GM12878 (cell line): ENCODE results near the gene GPSM1. TPM values are rescaled to one million over a fixed set of nuclear protein-coding genes. Genes with fewer than 3 reads are reported as not detected.

Experiments used
- ATAC-seq: fragments of 200-7000 bp; cut with Tn5 transposase; 3 replicates; pipeline ENCODE4 v1.9.1; 2020; ENCODE audit warnings: mild to moderate bottlenecking, moderate library complexity
- BruUV-seq: library from RNA; stranded (reverse); fragments of 400-500 nt; replicated peaks from 2 replicates; lab custom pipeline; 2021; lab: Mats Ljungman, UMichigan
- CTCF ChIA-PET: fragments of 300-600 bp; sonication (Branson Sonifier 250); formaldehyde crosslinking; extraction: SDS; loops from one replicate; lab custom pipeline; 2021; ENCODE audit warnings: inconsistent platforms; lab: Yijun Ruan, JAX
- POLR2A ChIA-PET: fragments of 350-600 bp; formaldehyde crosslinking; extraction: SDS; loops from one replicate; lab custom pipeline; 2021; ENCODE audit warnings: inconsistent platforms; lab: Charles Lee
- RAD21 ChIA-PET: fragments of 300-600 bp; sonication (Branson Sonifier 250); formaldehyde crosslinking; loops from one replicate; lab custom pipeline; 2023; ENCODE audit warnings: antibody characterized with exemption; ENCODE audit not compliant: unreplicated experiment; lab: Charles Lee
- SMC1A ChIA-PET: fragments of 300-600 bp; sonication (Branson Sonifier 250); formaldehyde crosslinking; loops from one replicate; lab custom pipeline; 2023; ENCODE audit not compliant: unreplicated experiment, uncharacterized antibody; lab: Charles Lee
- DNase-seq: peaks from one replicate; pipeline ENCODE4 v3.0.0-alpha.2; 2011; ENCODE audit warnings: low read depth, low spot score
- FAIRE-seq: peaks from 3 replicates; lab custom pipeline; 2011; peaks lifted over from hg19 to GRCh38; lab: Jason Lieb, UNC
- H2AFZ ChIP-seq: 2 replicates; pipeline ENCODE4 v1.6.0; 2011; ENCODE audit warnings: low read depth, low read length, control low read depth; ENCODE audit not compliant: control insufficient read depth
- H3K27ac ChIP-seq: 2 replicates; pipeline ENCODE4 v1.5.1; 2011; ENCODE audit warnings: control low read depth; ENCODE audit not compliant: control insufficient read depth, insufficient read depth
- H3K27me3 ChIP-seq, 2 experiments: replicated peaks in 1 of 2; 2 replicates each; pipeline versions ENCODE4 v1.6.0 to v1.6.1; 2011; ENCODE audit warnings: low read length in 1 of 2; ENCODE audit not compliant: control insufficient read depth in 2 of 2, insufficient read depth in 2 of 2
- H3K36me3 ChIP-seq, 2 experiments: 2 replicates each; pipeline ENCODE4 v1.5.1; 2011; ENCODE audit warnings: low read length in 1 of 2; ENCODE audit not compliant: control insufficient read depth in 2 of 2, insufficient read depth in 2 of 2
- H3K4me1 ChIP-seq: 2 replicates; pipeline ENCODE4 v1.6.1; 2011; ENCODE audit warnings: mild to moderate bottlenecking, low read length, moderate library complexity, mixed read lengths; ENCODE audit not compliant: control insufficient read depth, insufficient read depth
- H3K4me2 ChIP-seq: 2 replicates; pipeline ENCODE4 v1.6.0; 2011; ENCODE audit warnings: control low read depth; ENCODE audit not compliant: control insufficient read depth, insufficient read depth
- H3K4me3 ChIP-seq: fragments of 200-600 bp; sonication (generic); 2 replicates; pipeline ENCODE4 v1.5.1; 2016
- H3K79me2 ChIP-seq: 2 replicates; pipeline ENCODE4 v1.6.0; 2011; ENCODE audit warnings: low read length; ENCODE audit not compliant: control insufficient read depth, insufficient read depth
- H3K9ac ChIP-seq: 2 replicates; pipeline ENCODE4 v1.8.0; 2011; ENCODE audit warnings: low read length, control low read depth, mixed read lengths; ENCODE audit not compliant: control insufficient read depth, insufficient read depth
- H3K9me3 ChIP-seq: replicated peaks from 3 replicates; pipeline ENCODE4 v1.5.1; 2011; ENCODE audit warnings: mild to moderate bottlenecking, low read length; ENCODE audit not compliant: control insufficient read depth, insufficient read depth
- H4K20me1 ChIP-seq: 2 replicates; pipeline ENCODE4 v1.6.0; 2011; ENCODE audit not compliant: control insufficient read depth, insufficient read depth
- BACH1 ChIP-seq: fragments of 450-650 bp; IDR thresholded peaks from 2 replicates; pipeline ENCODE4 v1.6.1; 2017; ENCODE audit warnings: mild to moderate bottlenecking, borderline replicate concordance
- CBFB ChIP-seq: IDR thresholded peaks from 2 replicates; pipeline ENCODE4 v1.6.1; 2016; ENCODE audit warnings: antibody characterized with exemption, low read depth
- CREM ChIP-seq: IDR thresholded peaks from 2 replicates; pipeline ENCODE4 v1.6.1; 2014; ENCODE audit warnings: antibody characterized with exemption, low read depth
- DPF2 ChIP-seq: fragments of 450-650 bp; IDR thresholded peaks from 2 replicates; pipeline ENCODE4 v1.6.1; 2017; ENCODE audit warnings: mild to moderate bottlenecking
- ETV6 ChIP-seq, 2 experiments: fragments of 450-650 bp in 1 of 2; IDR thresholded peaks in 1 of 2; conservative IDR thresholded peaks in 1 of 2; 2 replicates each; pipeline ENCODE4 v1.6.1; 2014; ENCODE audit warnings: antibody characterized with exemption in 1 of 2, borderline replicate concordance in 1 of 2, low read depth in 1 of 2, mild to moderate bottlenecking in 1 of 2, moderate library complexity in 1 of 2
- MEF2A ChIP-seq: IDR thresholded peaks from 2 replicates; pipeline ENCODE4 v1.6.1; 2011; ENCODE audit warnings: low read depth, mild to moderate bottlenecking, low read length, moderate library complexity; ENCODE audit not compliant: insufficient read depth
- MLLT1 ChIP-seq: fragments of 450-650 bp; IDR thresholded peaks from 2 replicates; pipeline ENCODE4 v1.6.1; 2016; ENCODE audit warnings: mild to moderate bottlenecking
- MTA2 ChIP-seq: fragments of 450-650 bp; IDR thresholded peaks from 2 replicates; pipeline ENCODE4 v1.6.1; 2016; ENCODE audit warnings: low read depth, mild to moderate bottlenecking, moderate library complexity
- MXI1 ChIP-seq: fragments of 150-350 bp; IDR thresholded peaks from 2 replicates; pipeline ENCODE4 v1.6.1; 2011; ENCODE audit warnings: low read depth, mild to moderate bottlenecking, inconsistent platforms, low read length, improper control_type of control experiment
- NR2F1 ChIP-seq: fragments of 450-650 bp; conservative IDR thresholded peaks from 2 replicates; pipeline ENCODE4 v1.6.1; 2017; ENCODE audit warnings: mild to moderate bottlenecking
- POLR2A ChIP-seq: IDR thresholded peaks from 2 replicates; pipeline ENCODE4 v1.6.1; 2011; ENCODE audit warnings: low read depth, mild to moderate bottlenecking, low read length
- RELA ChIP-seq: fragments of 450-650 bp; IDR thresholded peaks from 2 replicates; pipeline ENCODE4 v1.8.0; 2014; ENCODE audit warnings: borderline replicate concordance; ENCODE audit not compliant: partially characterized antibody
- RELB ChIP-seq: fragments of 450-650 bp; IDR thresholded peaks from 2 replicates; pipeline ENCODE4 v1.6.1; 2017; ENCODE audit warnings: low read depth, mild to moderate bottlenecking, moderate library complexity
- SIN3A ChIP-seq: IDR thresholded peaks from 2 replicates; pipeline ENCODE4 v1.6.1; 2012; ENCODE audit warnings: low read depth, low read length, improper control_type of control experiment
- SPI1 ChIP-seq: IDR thresholded peaks from 2 replicates; pipeline ENCODE4 v1.6.1; 2011; ENCODE audit warnings: low read depth, mild to moderate bottlenecking, low read length, moderate library complexity, borderline replicate concordance; ENCODE audit not compliant: insufficient read depth
- TCF12 ChIP-seq: IDR thresholded peaks from 2 replicates; pipeline ENCODE4 v1.6.1; 2011; ENCODE audit warnings: low read depth, mild to moderate bottlenecking, low read length
- ZNF207 ChIP-seq: fragments of 450-650 bp; IDR thresholded peaks from 2 replicates; pipeline ENCODE4 v1.6.1; 2014; ENCODE audit warnings: antibody characterized with exemption, mild to moderate bottlenecking, borderline replicate concordance
- WGBS: methylation state at CpG from one replicate; pipeline ENCODE4 v1.1.6; 2016; ENCODE audit warnings: low lambda C conversion rate; ENCODE audit not compliant: insufficient replicate concordance, insufficient coverage; ENCODE audit errors: missing lambda C conversion rate; 5-methylcytosine and 5-hydroxymethylcytosine counted together
- in situ Hi-C: fragments of 300-500 bp; cut with MboI; formaldehyde crosslinking; loops from 9 replicates; pipeline ENCODE4 v1.14.3; 2018; ENCODE audit warnings: mixed read lengths
- intact Hi-C: fragments of 100-400 bp; cut with micrococcal nuclease; formaldehyde crosslinking; loops from one replicate; pipeline ENCODE4 v1.14.2; 2022; ENCODE audit not compliant: unreplicated experiment
- polyA plus RNA-seq, 11 experiments: library from polyadenylated mRNA; depleted of rRNA in 4 of 11; unstranded in 6 of 11; stranded (reverse) in 5 of 11; fragments of >200 nt; fragmentation: Nextera tagmentation in 4 of 11; fragmentation: Illumina TruSeq in 1 of 11; extraction: Ambion mirVana in 4 of 11; extraction: Trizol in 1 of 11; gene quantifications; 1 replicate in 1 of 11; 2 replicates in 10 of 11; pipeline versions ENCODE4 v1.2.1 to v1.2.3, GENCODE V29; 2011 to 2016; ENCODE audit warnings: inconsistent platforms in 2 of 11, missing spikeins in 2 of 11, low read depth in 1 of 11
- total RNA-seq, 4 experiments: library from RNA; depleted of rRNA in 3 of 4; stranded (reverse); fragments of >200 nt in 3 of 4; fragmentation: Illumina TruSeq in 1 of 4; extraction: Trizol in 1 of 4; gene quantifications; 2 replicates each; pipeline versions ENCODE4 v1.2.1 to v1.2.3, GENCODE V29; 2013 to 2021

GPSM1 gene
- total and polyA plus RNA-seq, 10 of the 15 experiments (the other 5 are each of a cell fraction or from before 2014, with no cell fraction given) = 0.04 to 0.10 (median 0.10) TPM; not detected in 7

- TF ChIP-seq SPI1 (0 out of 2 replicates have a peak, but pooled peaks have one; percentile 12), CREM (0 out of 2 replicates have a peak, but pooled peaks have one; percentile 30), SIN3A (peak; percentile 45; the same call in 1 of the 2 replicates), MXI1 (peak; percentile 59; the same call in 1 of the 2 replicates), ETV6 (conservative IDR thresholded peaks at IDR 0.05 in 1 of 2, IDR thresholded peaks at IDR 0.05 in 1 of 2; ENCODE audit: borderline replicate concordance in 1 of 2, low read depth in 1 of 2) (peak in 1 of 2 experiments; percentile 61; a peak in 1 of 4 replicates), RELB (0 out of 2 replicates have a peak, but pooled peaks have one; percentile 27), RELA (no peak)
Measured at GRCh38 chr9:136403538-136403914, 76.2 kb downstream of the GPSM1 start (continued).

GRCh38 chr9:136403915-136404800, 76.8 kb downstream of the GPSM1 start:
- RAD21 ChIA-PET = interaction anchor here (0.6 to 1.3 kb wide), 5 partner anchors 35 to 656 kb away, joined by 3 to 8 read pairs (median 4); partner anchors contain the start of gene DNLZ
- CTCF ChIA-PET = interaction anchor here (0.6 to 1.1 kb wide), 2 partner anchors 13 to 41 kb away, joined by 3 to 5 read pairs; no protein-coding TSS in a partner anchor
- in situ Hi-C loops = no loop called here
- Histone ChIP-seq H3K79me2 (peaks cover 30% of the 10 kb centered on the region), H3K4me3 (peak overlapping the region; percentile 37; the same call in 1 of the 2 replicates), H3K27ac (peak overlapping the region; percentile 92), H3K9ac (peak overlapping the region; percentile 65), H4K20me1 (no peaks in the 10 kb centered on the region), H3K4me2 (peak overlapping the region; percentile 90), H2AFZ (peak overlapping the region; percentile 37; the same call in 1 of the 2 replicates), H3K9me3 (no peaks in the 10 kb centered on the region), H3K27me3 (no peaks in the 10 kb centered on the region), H3K36me3 (peaks cover 7 to 18% of the 10 kb centered on the region in 2 experiments; a peak in 3 of 4 replicates), H3K4me1 (peaks cover 42% of the 10 kb centered on the region)
- SMC1A ChIA-PET = no interaction called here
- peak; percentile 66 for ATAC-seq
- DNase-seq = peak; percentile 46
- BruUV-seq = no TSS peak
- intact Hi-C loops = no loop called here
- FAIRE-seq = peak; percentile 89
- 17% methylated on average over 32 of the region's 32 CpGs for WGBS
- POLR2A ChIA-PET = interaction anchor here (0.6 to 1.9 kb wide), 3 partner anchors 16 to 41 kb away, joined by 5 to 10 read pairs (median 6); partner anchors contain the start of gene DNLZ
- TF ChIP-seq POLR2A = peak; percentile 23; the same call in 1 of the 2 replicates
- TF ChIP-seq NR2F1 = peak; percentile 22; the same call in 1 of the 2 replicates
- TF ChIP-seq ZNF207 = no peak
- peak; percentile 74 for TF ChIP-seq MEF2A
- TF ChIP-seq MTA2 = peak; percentile 49; the same call in 1 of the 2 replicates
- 0 out of 2 replicates have a peak, but pooled peaks have one; percentile 48 for TF ChIP-seq DPF2
- TF ChIP-seq BACH1 = peak; percentile 1; the same call in 1 of the 2 replicates
- TF ChIP-seq TCF12 = 0 out of 2 replicates have a peak, but pooled peaks have one; percentile 4
- 0 out of 2 replicates have a peak, but pooled peaks have one; percentile 54 for TF ChIP-seq CBFB
- TF ChIP-seq MLLT1 = peak; percentile 21; the same call in 1 of the 2 replicates
